Measurements from ENCODE around the gene TLE5.

DNA sequence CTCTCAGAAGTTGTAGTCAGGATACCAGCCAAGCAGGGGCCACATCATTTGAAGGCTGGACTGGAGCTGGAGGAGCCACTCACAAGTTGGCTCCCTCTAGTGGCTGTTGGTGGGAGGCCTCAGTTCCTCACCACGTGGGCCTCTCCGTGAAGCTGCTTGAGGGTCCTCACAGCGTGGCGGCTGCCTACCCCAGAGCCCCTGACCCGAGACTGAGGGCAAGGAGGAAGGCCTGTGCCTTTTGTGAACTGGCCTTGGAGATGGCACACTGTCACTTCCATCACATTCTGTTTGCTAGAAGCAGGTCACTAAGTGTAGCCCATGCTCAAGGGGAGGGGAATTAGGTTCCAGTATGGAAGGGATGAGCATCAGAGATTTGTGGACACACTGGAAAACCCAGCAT is 46.5 kb upstream of the TLE5 start:
- TF ChIP-seq EZH2 (IDR thresholded peaks at IDR 0.05): no peak
- no peak for TF ChIP-seq POLR2AphosphoS5 (IDR thresholded peaks at IDR 0.05; ENCODE audit: borderline replicate concordance, low read depth, low read length)
- no peak for TF ChIP-seq FOXP2 (optimal IDR thresholded peaks at IDR 0.05; ENCODE audit: control extremely low read depth, extremely low read length, insufficient read depth)

Measured in SK-N-MC (cell line).